HEK293 (cell line): ENCODE data around the gene ZNF648.

Source experiments
- CTCF ChIA-PET: fragments of 350-600 bp; formaldehyde crosslinking; extraction: SDS; loops from one replicate; lab custom pipeline; 2021; ENCODE audit warnings: antibody characterized with exemption; lab: Yijun Ruan, JAX
- POLR2A ChIA-PET: fragments of 300-600 bp; formaldehyde crosslinking; extraction: SDS; loops from one replicate; lab custom pipeline; 2020; ENCODE audit warnings: antibody characterized with exemption, inconsistent platforms; lab: Yijun Ruan, JAX
- H3K27ac ChIP-seq: fragments of 200-500 bp; sonication (Bioruptor generic); 2 replicates; pipeline ENCODE4 v1.5.1; 2014; ENCODE audit warnings: low read depth, low read length, control low read depth, inconsistent platforms; ENCODE audit errors: extremely low read depth
- H3K36me3 ChIP-seq, 2 experiments: fragments of 200-500 bp in 1 of 2; sonication (Bioruptor generic) in 1 of 2; 1 replicate in 1 of 2; 2 replicates in 1 of 2; pipeline ENCODE4 v1.5.1; 2014 to 2017; ENCODE audit warnings: inconsistent platforms in 2 of 2, low read length in 2 of 2; ENCODE audit not compliant: control insufficient read depth in 2 of 2, insufficient read depth in 1 of 2
- H3K4me1 ChIP-seq: fragments of 200-500 bp; sonication (Bioruptor generic); 2 replicates; pipeline ENCODE4 v1.5.1; 2014; ENCODE audit warnings: mild to moderate bottlenecking, low read length, inconsistent platforms; ENCODE audit not compliant: control insufficient read depth, insufficient read depth
- H3K4me3 ChIP-seq: 2 replicates; pipeline ENCODE4 v1.5.1; 2011; ENCODE audit warnings: low read depth, mild to moderate bottlenecking, control low read depth, low read length, moderate library complexity
- H3K9me3 ChIP-seq: fragments of 200-500 bp; sonication (Bioruptor generic); 2 replicates; pipeline ENCODE4 v1.5.1; 2014; ENCODE audit warnings: low read depth, low read length, inconsistent platforms; ENCODE audit not compliant: control insufficient read depth, insufficient read depth
- EGR2 ChIP-seq: fragments of 450-650 bp; formaldehyde crosslinking; IDR thresholded peaks from 2 replicates; pipeline ENCODE4 v1.5.1; 2016; ENCODE audit warnings: low read depth, missing biosample characterization, missing genetic modification characterization
- GLI2 ChIP-seq: fragments of 450-650 bp; formaldehyde crosslinking; IDR thresholded peaks from 2 replicates; pipeline ENCODE4; 2017; ENCODE audit warnings: missing biosample characterization, missing genetic modification characterization, low read depth, borderline replicate concordance
- REST ChIP-seq: fragments of 450-650 bp; formaldehyde crosslinking; IDR thresholded peaks from 2 replicates; pipeline ENCODE4 v1.5.1; 2016; ENCODE audit warnings: missing biosample characterization, missing genetic modification characterization
- SETDB1 ChIP-seq: IDR thresholded peaks from one replicate; pipeline ENCODE4 v1.6.1; 2017; ENCODE audit warnings: mild to moderate bottlenecking, low read length, moderate library complexity, mixed read lengths; ENCODE audit not compliant: insufficient read length
- ZFHX2 ChIP-seq: fragments of 450-650 bp; formaldehyde crosslinking; conservative IDR thresholded peaks from 2 replicates; pipeline ENCODE4 v1.5.1; 2016; ENCODE audit warnings: missing biosample characterization, missing genetic modification characterization
- ZNF148 ChIP-seq: fragments of 450-650 bp; formaldehyde crosslinking; IDR thresholded peaks from 2 replicates; pipeline ENCODE4 v1.5.0; 2017; ENCODE audit warnings: missing biosample characterization, missing genetic modification characterization, borderline replicate concordance
- ZNF266 ChIP-seq: fragments of 450-650 bp; formaldehyde crosslinking; IDR thresholded peaks from 2 replicates; pipeline ENCODE4 v1.5.1; 2016; ENCODE audit warnings: missing biosample characterization, missing genetic modification characterization, low read depth
- ZNF274 ChIP-seq, 2 experiments: fragments of 200-500 bp in 1 of 2; fragments of 450-650 bp in 1 of 2; sonication (Bioruptor generic) in 1 of 2; formaldehyde crosslinking in 1 of 2; IDR thresholded peaks; 2 replicates each; pipeline versions ENCODE4 v1.5.1 to v1.6.1; 2014 to 2016; ENCODE audit warnings: borderline replicate concordance in 1 of 2, inconsistent platforms in 1 of 2, low read length in 1 of 2, missing biosample characterization in 1 of 2, missing genetic modification characterization in 1 of 2
- ZNF335 ChIP-seq: fragments of 450-650 bp; formaldehyde crosslinking; conservative IDR thresholded peaks from 2 replicates; pipeline ENCODE4 v1.5.1; 2016; ENCODE audit warnings: missing biosample characterization, missing genetic modification characterization
- ZNF600 ChIP-seq: fragments of 450-650 bp; formaldehyde crosslinking; IDR thresholded peaks from 2 replicates; pipeline ENCODE4 v1.5.1; 2016; ENCODE audit warnings: missing biosample characterization, missing genetic modification characterization
- ZNF660 ChIP-seq: fragments of 450-650 bp; IDR thresholded peaks from 2 replicates; pipeline ENCODE4 v1.5.1; 2018; ENCODE audit warnings: missing biosample characterization, mild to moderate bottlenecking, missing genetic modification characterization

The ZNF648 gene

GRCh38 chr1:182061594-182061993 is at the start of gene ZNF648:
Gene ZNF648 (minus strand): TSS chr1:182061712. CDS start chr1:182058010, 3,702 bp downstream.
- no peak within 1 kb of the TSS for H3K4me3 ChIP-seq
- H3K27ac ChIP-seq = no peak within 1 kb of the TSS
- H3K9me3 ChIP-seq = no peaks in the 10 kb centered on the region
- TF ChIP-seq ZNF148 (tag by site-specific recombination) (no peak), ZNF335 (tag by site-specific recombination) (peak; percentile 69), ZNF600 (tag by site-specific recombination) (no peak)
- no peaks in the 10 kb centered on the region for H3K4me1 ChIP-seq
- CTCF ChIA-PET = no interaction called here
- H3K36me3 ChIP-seq = no peaks in the 10 kb centered on the region
- POLR2A ChIA-PET = no interaction called here

GRCh38 chr1:182110635-182111034 is 49.1 kb upstream of the ZNF648 start:
- no peaks in the 10 kb centered on the region for H3K9me3 ChIP-seq
- H3K36me3 ChIP-seq = no peaks in the 10 kb centered on the region
- no peak overlapping the region for H3K4me3 ChIP-seq
- TF ChIP-seq GLI2 = no peak
- peak; percentile 91 for TF ChIP-seq REST (tag by site-specific recombination)
- ChIA-PET POLR2A (no interaction called here), CTCF (interaction anchor here (0.9 kb wide), 1 partner anchor 26 kb away, joined by 3 read pairs; no protein-coding TSS in a partner anchor)
- no peaks in the 10 kb centered on the region for H3K4me1 ChIP-seq
- no peak overlapping the region for H3K27ac ChIP-seq

- Histone ChIP-seq H3K27ac (no peak overlapping the region), H3K4me3 (no peak overlapping the region)
- CTCF ChIA-PET = interaction anchor here (0.5 to 2.2 kb wide), 7 partner anchors 21 to 673 kb away, joined by 3 to 7 read pairs (median 3); no protein-coding TSS in a partner anchor
- TF ChIP-seq EGR2 (tag by site-specific recombination) (peak; percentile 56), ZNF266 (tag by site-specific recombination) (no peak), ZFHX2 (tag by site-specific recombination) (peak; percentile 76)
- TF ChIP-seq, all 188 proteins: peak for 2
- H3K9me3 ChIP-seq = no peaks in the 10 kb centered on the region
- no peaks in the 10 kb centered on the region for H3K36me3 ChIP-seq
- POLR2A ChIA-PET = no interaction called here
- no peaks in the 10 kb centered on the region for H3K4me1 ChIP-seq
Observed at GRCh38 chr1:182109771-182110170, 48.3 kb upstream of the ZNF648 start.

- Histone ChIP-seq H3K4me3 (no peak overlapping the region), H3K27ac (no peak overlapping the region), H3K36me3 (no peaks in the 10 kb centered on the region)
- ChIA-PET POLR2A (no interaction called here), CTCF (interaction anchor here (1.5 kb wide), 1 partner anchor 22 kb away, joined by 7 read pairs; no protein-coding TSS in a partner anchor)
- no peak for TF ChIP-seq ZNF274 (IDR thresholded peaks at IDR 0.05; ENCODE audit: low read length)
- TF ChIP-seq ZNF274 (tag by site-specific recombination; IDR thresholded peaks at IDR 0.05; ENCODE audit: borderline replicate concordance) = peak; percentile 75; the same call in 1 of the 2 replicates
- no peak for TF ChIP-seq ZNF660
- peak; percentile 82 for TF ChIP-seq SETDB1
- TF ChIP-seq, all 188 proteins: peak for 2
- Histone ChIP-seq H3K9me3 (no peaks in the 10 kb centered on the region), H3K4me1 (no peaks in the 10 kb centered on the region)
Observed at GRCh38 chr1:182107209-182107608, 45.7 kb upstream of the ZNF648 start.
